ENCODE measurements around the gene RNU1-3. TPM values are rescaled to one million over a fixed set of nuclear protein-coding genes. Genes with fewer than 3 reads are reported as not detected.
"Not testable (repeated sequence)": the region's sequence is repeated elsewhere in the genome, so short reads cannot be mapped to it uniquely, and the experiment has no call there.

RNU1-3 gene
- total and polyA plus RNA-seq, 2 of the 8 experiments (the other 6 are each of a cell fraction or from before 2014, with no cell fraction given): 145 to 1,303 TPM

GRCh38 chr1:16701189-16701588 lies 34.4 kb upstream of the RNU1-3 start:
- FAIRE-seq; H3K27me3 ChIP-seq (replicated peaks in 1 of 4; ENCODE audit: control insufficient read depth in 3 of 4, extremely low read depth in 1 of 4, insufficient read depth in 3 of 4, low read length in 3 of 4); H2BK12ac ChIP-seq (ENCODE audit: low read depth, low read length); H3K23me2 ChIP-seq (ENCODE audit: low read depth, low read length); H3K18ac ChIP-seq (ENCODE audit: extremely low read depth, low read length); H2BK5ac ChIP-seq (ENCODE audit: low read depth, low read length); H2BK15ac ChIP-seq (ENCODE audit: low read length); H4K5ac ChIP-seq (ENCODE audit: insufficient read length, low read depth, low read length); H3K36me3 ChIP-seq (ENCODE audit: control insufficient read depth in 2 of 4, insufficient read depth in 4 of 4, low read length in 3 of 4); H3K9me3 ChIP-seq (ENCODE audit: insufficient read depth in 2 of 2, low read depth in 1 of 2, low read length in 1 of 2); H4K8ac ChIP-seq (ENCODE audit: extremely low read depth, insufficient read depth, low read length); H3K14ac ChIP-seq (ENCODE audit: insufficient read length); H4K20me1 ChIP-seq (replicated peaks in 1 of 2; ENCODE audit: control insufficient read depth in 1 of 2, insufficient read depth in 2 of 2, low read length in 2 of 2); H2AFZ ChIP-seq (ENCODE audit: low read length); H2BK120ac ChIP-seq (replicated peaks; ENCODE audit: low read depth, low read length); H3K4me1 ChIP-seq (replicated peaks in 1 of 4; ENCODE audit: control insufficient read depth in 3 of 4, insufficient read depth in 4 of 4, low read length in 3 of 4); H3K79me1 ChIP-seq (ENCODE audit: low read depth, low read length); H3K4me2 ChIP-seq (ENCODE audit: insufficient read depth in 1 of 2, low read depth in 2 of 2, low read length in 2 of 2); H3K79me2 ChIP-seq (ENCODE audit: control insufficient read depth in 1 of 2, insufficient read depth in 2 of 2, low read length in 2 of 2); H2BK20ac ChIP-seq (ENCODE audit: low read length); H3K23ac ChIP-seq (ENCODE audit: insufficient read length); H3K4me3 ChIP-seq (ENCODE audit: extremely low read depth in 1 of 4, insufficient read depth in 2 of 4, low read depth in 3 of 4, low read length in 4 of 4); H3K4ac ChIP-seq (replicated peaks; ENCODE audit: insufficient read length, low read depth, low read length); DNase-seq (ENCODE audit: low read depth in 1 of 2, low spot score in 2 of 2); H3K9ac ChIP-seq (replicated peaks in 1 of 4; ENCODE audit: extremely low read depth in 1 of 4, low read depth in 3 of 4, low read length in 3 of 4); H4K91ac ChIP-seq (replicated peaks; ENCODE audit: insufficient read length, low read length); H3K27ac ChIP-seq (ENCODE audit: low read depth, low read length); H3K56ac ChIP-seq (replicated peaks; ENCODE audit: insufficient read length, low read depth, low read length); H2AK5ac ChIP-seq (ENCODE audit: low read depth, low read length): not testable (repeated sequence)
- WGBS, 2 experiments (ENCODE audit: extremely low coverage in 1 of 2, insufficient coverage in 1 of 2, insufficient read length in 1 of 2, insufficient replicate concordance in 2 of 2, low coverage in 1 of 2, low lambda C conversion rate in 2 of 2, missing lambda C conversion rate in 1 of 2): no CpG with 5 or more reads among the region's 37 CpGs
- CTCF ChIA-PET (ENCODE audit: partially characterized antibody): interaction anchor here (0.6 to 29.9 kb wide), 6 partner anchors 3 to 212 kb away, joined by 3 to 723 read pairs (median 308); partner anchors contain the start of gene NBPF1
- POLR2A ChIA-PET (ENCODE audit: partially characterized antibody): interaction anchor here (1.0 to 3.4 kb wide), 10 partner anchors 9 to 88 kb away, joined by 3 to 19 read pairs (median 6); partner anchors contain the start of gene NBPF1

All from H1 (cell line).